Activated CD8-positive, alpha-beta memory T cell treated with anti-CD3 and anti-CD28 coated beads, Interleukin-2, amount 50 U/mL, for 1 hour (primary cell): Measurements from ENCODE around the gene ZBTB16.

Experiments used
- DNase-seq: peaks from one replicate; pipeline ENCODE4 v3.0.0-alpha.2; 2020; ENCODE audit errors: extremely low read depth

ZBTB16 gene

DNA sequence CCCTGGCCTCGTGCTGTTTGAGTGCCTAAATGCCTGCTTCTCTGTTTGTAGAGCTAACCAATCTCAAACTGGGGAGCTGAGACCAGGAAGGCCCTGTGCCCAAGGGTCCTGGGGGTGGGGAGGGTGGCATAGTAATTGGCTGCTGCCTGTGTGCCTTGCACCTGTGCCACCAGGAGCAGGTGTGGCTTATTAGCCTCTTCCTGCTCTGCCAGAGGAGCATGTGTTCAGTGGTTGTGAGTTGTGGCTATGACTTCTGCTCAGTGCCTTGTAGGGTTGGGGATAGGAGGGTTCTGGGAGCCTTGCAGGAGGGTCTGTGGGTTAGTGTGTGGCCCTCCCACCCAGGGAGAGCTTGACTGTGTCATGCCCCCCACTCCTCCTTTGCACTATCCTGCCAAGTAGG lies 109.2 kb downstream of the ZBTB16 start:
- no peak for DNase-seq

DNA sequence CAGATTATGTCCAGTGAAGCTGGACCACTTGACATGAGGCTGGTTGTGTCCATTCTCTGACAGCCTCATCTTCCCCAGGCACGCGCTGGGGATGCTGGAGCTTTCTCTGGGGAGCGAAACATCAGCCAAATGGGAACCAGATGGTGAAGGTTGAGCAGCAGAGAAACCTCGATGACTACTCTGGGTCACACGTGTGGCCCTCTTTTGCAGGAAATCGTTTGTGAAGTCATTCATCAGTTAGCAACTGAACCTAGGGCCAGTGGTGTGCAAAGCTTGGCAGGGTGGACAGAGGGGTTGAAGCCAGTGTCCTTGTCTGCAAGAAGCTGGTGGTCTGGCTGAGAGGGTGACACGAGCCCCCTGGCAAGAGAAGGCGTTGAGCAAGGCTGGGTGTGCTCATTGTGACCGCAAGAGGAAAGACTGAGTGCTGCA lies 109.8 kb downstream of the ZBTB16 start:
- no peak for DNase-seq

DNA sequence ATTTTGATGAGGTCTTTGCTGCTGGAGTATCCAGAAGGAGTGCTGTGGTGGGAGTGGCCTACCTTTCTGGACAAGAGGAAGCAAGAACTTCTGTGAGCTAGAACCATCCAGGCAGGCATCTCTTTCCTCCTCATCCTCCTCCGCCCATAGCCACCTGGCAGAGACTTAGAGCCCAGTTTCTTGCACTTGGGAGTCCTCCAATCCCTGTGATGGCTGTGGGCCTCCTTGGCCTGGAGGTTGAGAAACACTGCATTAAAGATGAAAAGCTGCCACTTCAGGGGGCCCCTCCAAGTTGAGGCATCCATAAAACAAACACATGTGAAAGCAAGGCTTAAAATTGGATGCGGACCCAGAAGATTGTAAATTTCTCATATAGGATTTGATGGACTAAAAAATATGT lies 110.3 kb downstream of the ZBTB16 start:
- DNase-seq: no peak

DNA sequence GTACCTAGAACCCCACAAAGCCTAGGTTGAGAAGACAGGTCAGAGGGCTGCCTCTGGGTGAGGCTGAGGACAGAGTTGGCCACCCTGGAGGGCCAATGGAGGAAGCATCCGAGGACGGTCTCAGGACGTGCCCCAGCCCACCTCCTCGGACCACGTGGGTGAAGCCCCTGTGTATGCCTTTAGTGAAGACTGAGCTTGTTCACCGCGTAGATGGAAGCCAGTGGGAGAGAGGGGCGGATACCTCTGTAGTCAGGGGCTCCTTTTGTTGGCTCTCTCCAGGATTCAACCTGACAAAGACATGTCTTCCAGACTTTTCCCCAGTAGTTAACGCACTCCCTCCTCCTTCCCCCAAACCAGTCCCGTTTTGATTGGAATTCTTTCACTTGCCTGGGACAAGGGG lies 110.7 kb downstream of the ZBTB16 start:
- no peak for DNase-seq

DNA sequence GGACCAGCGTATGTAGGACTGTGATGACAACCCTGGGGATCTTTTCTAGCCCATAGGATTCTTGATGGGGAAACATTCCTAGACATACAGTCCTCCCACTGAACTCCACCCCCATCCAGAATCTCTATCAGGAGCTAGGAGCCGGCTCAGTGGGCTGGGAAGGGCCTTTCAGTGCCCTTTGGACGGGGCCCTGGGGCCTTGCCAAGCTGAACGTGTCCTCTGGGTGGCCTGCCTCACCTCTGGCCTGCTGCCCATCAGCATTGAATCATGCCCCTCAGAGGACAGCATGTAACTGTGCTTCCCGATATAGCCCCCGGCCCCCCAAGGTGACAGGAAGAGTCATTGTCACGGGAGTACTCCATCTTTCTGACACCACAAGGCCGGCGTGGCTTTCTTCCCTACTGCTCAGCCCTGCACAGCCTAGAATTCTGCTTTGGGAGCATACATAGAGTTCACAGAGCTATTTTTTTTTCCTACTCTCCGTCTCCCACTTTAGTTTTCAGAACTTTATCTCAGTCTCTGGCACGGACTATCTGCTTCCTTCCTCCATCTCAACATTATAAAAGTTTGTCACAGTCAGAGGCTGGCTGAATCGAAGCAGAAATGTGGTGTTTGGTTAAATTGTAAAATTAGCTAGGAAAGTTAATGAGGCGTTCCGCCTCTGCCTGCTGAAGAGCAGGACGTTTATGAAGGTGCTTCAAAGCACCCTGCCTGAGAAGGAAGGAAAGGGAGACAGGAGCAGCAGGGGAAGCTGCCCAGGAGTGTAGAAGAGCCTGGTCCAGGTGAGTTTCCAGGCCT lies 111.9 kb downstream of the ZBTB16 start:
- no peak for DNase-seq

DNA sequence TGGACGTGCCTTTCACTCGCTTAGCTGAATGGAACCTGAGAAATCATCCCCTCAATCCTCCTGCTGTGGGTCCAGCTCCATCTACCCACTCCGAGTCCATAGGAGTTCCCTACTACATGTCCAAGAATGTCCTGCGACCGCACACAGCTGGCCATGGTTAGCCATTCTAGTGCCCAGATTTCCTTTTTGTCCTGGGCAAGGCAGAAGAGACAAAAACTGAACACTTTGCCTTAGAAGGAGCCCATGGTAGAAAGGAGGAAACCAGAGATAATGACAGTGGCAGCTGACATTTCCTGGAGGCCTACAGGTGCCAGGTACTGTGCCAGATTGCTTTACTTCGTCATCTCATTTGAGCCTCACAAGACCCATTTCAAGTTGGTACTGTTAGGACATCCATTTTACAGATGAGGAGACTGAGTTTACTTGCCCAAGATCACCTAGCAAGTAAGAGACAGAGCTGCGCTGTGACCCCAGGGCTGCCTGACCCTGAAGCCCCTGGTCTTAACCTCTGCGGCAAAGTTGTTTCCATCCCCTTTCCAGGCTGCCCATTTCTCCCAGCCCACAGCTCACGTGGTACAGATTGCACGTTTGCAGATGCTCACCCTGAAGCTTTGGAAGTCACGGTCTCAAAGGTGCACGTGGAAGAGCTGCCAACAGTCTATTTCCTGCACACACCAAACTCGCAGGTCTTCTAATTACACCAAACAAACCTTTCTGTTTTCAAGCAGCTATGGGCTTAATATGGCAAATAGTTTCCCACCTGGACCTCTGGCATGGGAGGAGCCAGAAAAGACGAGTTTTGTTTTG lies 112.7 kb downstream of the ZBTB16 start:
- no peak for DNase-seq

DNA sequence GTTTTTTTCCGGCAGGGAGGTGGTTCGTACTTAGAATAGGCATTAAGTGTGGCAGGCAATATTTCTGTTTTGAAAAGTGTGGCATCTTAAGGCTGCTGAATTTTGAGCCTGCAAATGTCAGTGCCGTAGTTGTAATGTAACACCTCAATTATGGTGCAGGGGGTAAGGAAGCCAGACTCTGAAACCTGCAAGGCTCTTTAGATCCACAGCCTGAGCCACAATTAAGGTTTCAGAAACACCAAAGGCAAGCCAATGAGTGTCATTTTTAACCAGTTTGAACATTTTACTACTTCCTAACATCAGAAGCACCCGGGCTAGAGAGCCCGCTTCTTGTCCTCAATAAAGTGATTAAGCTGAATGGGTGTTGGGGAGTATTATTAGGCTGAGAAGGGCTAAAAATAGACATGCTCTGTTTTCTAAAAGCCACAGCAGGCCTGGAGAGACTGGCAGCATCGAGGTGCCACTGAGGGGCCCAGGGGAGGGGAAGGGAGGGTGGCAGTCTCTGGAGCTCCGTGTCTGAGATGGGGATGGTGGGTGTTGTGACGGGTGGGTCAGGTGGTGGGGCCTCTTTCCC lies 113.4 kb downstream of the ZBTB16 start:
- no peak for DNase-seq

DNA sequence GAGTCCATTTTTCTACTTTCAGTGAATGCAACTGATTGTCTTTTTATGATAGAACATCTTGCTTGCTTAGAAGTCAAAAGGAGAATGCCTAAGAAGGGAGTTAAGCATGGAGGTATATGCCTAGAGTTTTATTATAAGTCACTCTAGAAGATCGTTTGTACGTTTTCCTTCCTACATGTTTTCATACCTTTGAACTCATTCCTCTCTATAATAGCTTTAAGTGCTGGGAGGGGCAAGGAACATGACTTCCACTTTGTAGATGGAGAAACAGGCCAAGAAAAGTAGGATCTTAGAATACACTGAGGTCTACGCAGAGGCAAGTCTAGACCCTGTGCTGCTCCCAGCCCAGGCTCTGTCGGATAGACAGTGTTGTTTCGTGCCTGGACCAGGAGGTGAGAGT lies 114.3 kb downstream of the ZBTB16 start:
- no peak for DNase-seq

DNA sequence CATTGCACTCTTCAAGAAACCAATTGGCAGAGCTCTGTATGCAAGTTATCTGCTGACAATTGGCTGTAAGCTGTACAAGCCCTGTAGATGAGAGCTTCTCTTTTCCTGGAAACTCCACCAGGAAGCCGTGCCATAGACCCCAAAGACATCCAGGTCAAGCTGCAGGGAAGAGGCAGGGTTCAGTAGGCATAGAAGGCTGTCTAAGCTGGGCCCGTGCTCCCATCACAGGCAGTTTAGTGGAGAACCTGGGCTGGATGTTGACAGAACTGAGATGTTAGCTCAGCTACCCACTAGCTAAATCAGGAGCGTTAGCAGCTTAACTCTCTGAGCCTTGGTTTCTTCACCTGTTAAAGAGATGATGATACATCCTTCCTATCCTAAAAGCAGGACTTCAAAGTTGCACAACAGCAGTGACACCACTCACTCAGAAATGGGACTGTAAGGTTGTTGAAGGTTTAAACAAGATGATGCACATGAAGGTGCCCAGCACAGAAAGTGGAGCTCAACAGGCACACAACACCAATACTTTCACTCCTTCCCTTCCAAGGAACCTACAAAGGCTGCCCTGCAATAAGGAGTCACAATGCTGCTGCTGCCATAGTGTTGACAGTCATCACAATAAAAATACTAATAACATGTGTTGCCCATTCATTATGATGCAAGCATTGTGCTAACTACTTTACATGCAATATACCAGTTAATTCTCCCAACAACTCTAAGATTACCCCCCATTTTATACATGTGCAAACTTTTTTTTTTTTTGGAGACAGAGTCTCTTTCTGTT lies 115.4 kb downstream of the ZBTB16 start:
- no peak for DNase-seq

DNA sequence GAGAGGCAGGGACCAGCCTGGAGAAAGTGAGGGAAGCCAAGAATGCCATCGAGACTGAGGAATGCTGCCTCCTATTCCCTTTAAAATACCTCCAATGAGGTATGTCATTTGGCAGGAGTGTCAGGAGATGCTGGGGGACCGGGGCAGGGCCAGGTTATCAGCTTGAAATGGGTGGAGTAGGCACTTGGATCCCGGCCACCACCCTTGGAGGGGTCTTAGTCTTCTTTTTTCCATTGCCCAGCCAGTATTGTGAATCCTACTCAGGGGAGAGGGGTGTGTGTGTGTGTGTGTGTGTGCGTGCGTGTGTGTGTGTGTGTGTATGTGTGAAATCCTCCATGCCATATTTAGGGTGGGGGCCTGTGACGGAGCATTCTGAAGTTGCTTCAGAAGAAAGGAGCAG lies 116.2 kb downstream of the ZBTB16 start:
- no peak for DNase-seq

DNA sequence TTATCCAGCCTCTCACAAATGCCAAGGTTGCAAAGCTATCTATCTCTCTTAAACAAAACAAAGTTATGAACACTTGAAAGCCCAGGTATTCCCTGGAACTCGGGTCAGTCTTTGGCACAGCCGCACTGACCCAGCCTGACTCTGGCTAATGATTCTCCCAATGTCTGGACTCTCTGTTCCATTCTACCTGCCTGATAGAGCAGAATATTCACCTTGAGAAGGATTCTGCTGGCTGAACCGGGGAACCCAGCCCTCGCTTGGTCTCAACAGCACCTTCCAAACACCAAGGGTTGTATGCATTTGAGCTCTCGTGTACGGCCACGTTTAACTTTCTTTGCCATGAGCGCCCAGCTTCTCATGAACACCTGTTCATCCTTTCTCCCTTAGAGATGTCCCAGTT lies 116.8 kb downstream of the ZBTB16 start:
- no peak for DNase-seq

DNA sequence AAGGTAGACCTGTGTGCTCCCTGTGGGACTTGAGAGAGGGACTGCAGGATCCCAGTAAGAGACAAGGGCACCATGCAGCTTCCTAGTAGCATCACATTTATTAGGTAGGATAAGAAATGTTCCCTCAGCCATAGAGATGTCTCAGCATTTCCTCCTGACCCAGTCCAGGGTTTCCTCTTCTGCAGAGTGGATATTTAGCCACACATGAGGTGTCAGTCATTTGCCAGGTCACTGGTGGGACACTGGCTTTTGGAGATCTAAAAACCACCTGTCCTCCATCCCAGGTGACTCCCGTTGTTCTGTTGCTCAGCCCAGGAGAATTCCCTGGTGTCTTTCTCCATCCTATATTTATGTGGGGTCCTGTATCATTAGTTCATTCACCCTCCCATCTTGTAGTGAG lies 119.1 kb downstream of the ZBTB16 start:
- DNase-seq: no peak

DNA sequence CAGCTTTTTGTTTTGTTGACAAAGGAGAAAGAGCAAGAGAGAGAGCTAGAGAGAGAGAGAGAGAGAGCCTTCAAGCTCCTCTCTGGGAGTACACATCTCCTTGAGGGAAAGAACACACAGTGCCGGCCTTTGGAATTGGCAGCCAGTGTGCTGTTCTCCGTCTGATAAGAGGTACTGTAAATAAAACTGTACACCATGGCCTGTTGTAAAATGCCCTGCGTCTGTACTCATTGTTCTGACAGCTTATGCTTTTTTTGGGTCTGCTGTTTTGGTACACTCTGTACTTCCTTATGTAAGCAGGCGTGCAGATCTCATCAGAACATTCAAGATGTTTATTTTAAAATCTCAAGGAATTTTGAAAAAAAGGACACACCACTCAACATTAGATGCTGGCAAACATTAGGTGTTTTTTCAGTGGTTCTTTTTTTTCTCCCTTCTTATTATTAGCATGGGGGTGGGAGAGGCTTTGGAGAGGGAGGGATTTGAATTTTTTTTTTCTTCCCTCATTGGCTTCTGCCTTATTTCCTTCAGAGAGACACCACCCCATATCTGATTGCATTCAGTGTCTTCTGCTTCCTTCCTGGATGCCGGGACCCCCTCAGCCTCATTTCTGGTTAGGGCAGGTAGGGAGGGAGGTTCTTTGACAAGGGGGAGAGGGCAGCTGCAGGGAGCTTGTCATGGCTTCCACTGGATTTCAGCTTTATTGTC lies 119.9 kb downstream of the ZBTB16 start:
- DNase-seq: no peak

DNA sequence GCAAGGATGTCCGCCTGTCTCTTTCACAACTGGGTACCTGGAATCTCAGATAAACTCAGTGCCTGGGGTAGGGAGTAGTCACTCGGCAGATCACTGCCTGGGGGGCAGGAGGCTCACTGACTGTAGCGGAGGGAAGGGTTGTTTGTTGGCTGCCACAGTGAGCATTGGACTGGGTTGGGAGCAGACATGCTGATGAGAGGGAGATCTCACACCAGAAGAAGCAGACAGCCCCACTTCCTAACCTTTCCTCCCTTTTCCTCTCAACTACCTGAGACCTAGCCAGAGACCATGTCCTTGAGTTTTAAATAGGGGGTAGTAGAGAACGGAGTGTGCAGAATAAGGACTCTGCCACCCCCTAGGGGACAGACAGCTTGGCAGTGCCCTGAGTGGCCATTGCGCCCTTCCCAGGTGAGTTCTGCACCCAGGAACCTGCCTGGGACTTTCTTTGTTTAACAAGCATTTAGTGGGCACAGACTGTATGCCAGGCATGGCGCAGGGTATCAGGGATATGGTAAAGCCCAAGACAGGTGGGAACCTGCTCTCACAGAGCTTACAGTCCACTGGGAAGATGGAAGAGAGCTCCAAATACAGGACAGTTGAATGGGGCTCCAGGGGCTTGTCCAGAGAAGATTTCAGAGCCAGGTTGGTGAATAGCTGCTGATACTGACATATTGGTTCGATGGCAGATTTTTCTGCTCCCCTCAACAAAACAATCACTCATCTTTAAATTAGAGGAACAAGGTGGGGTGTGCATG lies 121.0 kb downstream of the ZBTB16 start:
- DNase-seq: no peak

DNA sequence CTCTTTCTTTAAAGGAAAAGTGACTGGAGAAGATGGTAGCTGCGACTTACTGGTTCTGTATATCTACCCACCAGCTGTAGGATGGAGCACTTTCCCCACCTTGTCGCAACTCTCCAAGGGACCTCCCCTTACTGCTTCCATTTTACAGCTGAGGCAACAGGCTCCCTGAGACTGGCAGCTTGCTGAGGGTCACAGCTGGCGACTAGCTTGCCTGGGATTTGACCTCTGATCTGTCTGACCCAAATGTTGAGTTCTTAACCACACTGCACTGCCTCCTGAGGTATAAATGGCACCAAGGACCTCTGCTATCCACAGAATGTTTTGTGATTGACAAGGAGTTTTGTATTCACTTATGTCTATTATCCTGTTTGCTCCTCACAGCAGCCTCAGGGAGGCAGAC lies 121.7 kb downstream of the ZBTB16 start:
- DNase-seq: no peak

DNA sequence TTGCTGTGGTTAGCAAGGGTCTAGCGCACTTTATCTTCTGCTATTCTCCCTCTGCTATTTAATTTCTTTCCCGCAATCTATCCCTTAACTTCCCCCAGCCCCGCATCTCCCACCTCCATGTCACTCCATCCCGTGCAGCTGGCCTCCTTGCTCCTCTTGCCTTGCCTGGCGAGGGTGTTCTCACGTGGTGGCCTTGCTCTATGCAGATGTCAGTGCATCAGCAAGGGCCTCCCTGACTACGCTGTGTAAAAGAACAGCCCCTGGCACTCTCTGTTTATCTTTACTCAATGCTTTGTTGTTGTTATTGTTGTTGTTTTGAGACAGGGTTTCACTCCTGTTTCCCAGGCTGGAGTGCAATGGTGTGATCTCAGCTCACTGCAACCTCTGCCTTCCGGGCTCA lies 122.2 kb downstream of the ZBTB16 start:
- no peak for DNase-seq

DNA sequence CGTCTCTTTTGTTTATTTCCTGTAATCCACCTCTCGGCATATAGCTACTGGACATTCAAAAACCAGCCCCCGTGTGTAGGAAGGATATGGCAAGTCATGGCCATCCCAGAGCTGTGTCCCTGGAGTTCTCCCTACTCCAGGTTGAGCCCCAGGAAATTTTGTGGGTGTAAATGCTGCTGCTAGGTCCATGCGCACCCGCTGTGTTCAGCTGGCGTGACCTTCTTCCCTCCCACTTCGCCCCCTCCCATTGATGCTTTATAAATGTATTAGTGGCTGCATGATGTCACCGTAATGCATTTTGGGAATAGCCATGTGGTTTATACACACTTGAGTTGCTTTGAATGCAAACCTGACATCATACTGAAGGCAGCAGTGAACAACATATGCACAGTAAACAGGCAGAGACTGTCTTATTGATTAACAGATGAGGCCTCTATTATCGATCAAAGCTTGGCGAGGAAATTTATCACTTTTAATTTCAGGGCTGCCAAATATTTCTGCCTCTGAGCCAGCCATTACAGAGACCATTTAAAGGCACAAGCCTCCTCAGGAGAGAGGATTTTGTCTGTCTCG lies 123.0 kb downstream of the ZBTB16 start:
- no peak for DNase-seq

DNA sequence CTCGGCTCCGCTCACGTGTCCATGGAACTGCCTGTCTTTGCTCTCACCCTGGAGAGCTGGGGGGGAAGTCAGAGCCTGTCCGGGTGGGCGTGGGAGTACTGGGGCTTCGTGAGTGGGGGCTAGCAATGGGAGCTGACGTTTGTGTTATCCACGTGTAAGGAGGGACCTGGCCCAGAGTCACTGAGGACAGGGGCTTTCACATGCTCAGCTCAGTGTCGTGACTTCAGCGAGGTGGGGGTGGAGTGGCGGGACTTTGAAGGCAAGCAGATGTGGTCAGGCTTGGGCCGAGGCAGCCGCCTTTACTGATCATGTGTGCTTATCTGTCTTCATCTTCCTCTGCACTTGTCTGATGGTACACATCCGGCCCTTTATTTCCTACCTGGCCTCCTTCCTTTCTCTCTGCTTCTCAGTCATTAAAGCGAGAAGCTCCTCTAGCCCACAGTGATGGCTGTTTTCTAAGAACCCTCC lies 123.6 kb downstream of the ZBTB16 start:
- no peak for DNase-seq

DNA sequence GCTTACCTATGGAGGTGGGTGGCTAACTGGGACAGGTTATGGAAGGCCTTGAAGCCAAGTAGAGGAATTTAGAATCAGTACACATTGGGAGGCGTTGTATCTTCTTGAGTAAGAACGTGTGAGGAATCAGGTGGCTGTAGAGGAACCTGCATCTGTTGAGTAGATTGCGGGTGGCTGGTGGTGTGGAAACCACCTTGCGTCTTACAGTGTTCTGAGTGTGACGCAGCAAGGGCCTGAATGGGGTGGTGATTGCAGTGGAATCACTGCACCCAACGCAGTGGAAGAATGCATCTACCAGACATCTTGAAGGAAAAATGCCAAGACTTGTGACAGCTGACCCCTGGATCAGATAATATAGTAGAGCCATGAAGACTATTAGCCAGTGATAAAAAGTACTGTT lies 125.9 kb downstream of the ZBTB16 start:
- DNase-seq: no peak

DNA sequence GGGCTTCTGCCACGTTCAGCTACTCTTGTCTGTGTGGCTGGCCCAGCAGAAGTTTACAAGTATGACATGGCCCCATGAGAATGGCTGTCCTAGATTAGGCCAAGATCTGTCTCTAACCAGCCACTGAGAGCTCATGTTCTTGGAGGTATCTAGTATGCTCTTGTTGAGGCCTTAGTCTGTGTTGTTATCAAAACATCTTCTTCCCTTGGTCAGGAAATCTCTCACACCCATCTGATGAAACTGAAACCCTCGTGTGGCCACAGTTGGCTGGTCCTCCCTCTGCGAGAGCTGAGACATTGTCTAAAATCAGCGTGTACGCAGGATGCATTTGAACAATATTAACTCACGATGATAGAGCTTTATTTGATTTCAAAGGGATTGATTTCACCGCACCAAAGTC lies 127.7 kb downstream of the ZBTB16 start:
- no peak for DNase-seq
